OCI-LY7 (cell line): ENCODE results near the gene GCH1. TPM values are rescaled to one million over a fixed set of nuclear protein-coding genes. Genes with fewer than 3 reads are reported as not detected.

ENCODE experiments used
- BruUV-seq: library from RNA; stranded (reverse); fragments of 400-500 nt; replicated peaks from 2 replicates; lab custom pipeline; 2021; lab: Mats Ljungman, UMichigan
- CTCF ChIA-PET: fragments of 300-600 bp; sonication (Branson Sonifier 250); formaldehyde crosslinking; loops from one replicate; lab custom pipeline; 2022; ENCODE audit warnings: antibody characterized with exemption; ENCODE audit not compliant: unreplicated experiment; lab: Charles Lee
- POLR2A ChIA-PET: fragments of 300-600 bp; sonication (Branson Sonifier 250); formaldehyde crosslinking; loops from one replicate; lab custom pipeline; 2022; ENCODE audit warnings: antibody characterized with exemption; lab: Charles Lee
- DNase-seq: peaks from one replicate; pipeline ENCODE4 v3.0.0-alpha.2; 2015; ENCODE audit warnings: low spot score
- H2AFZ ChIP-seq: fragments of 200-600 bp; sonication (generic), shearing (Covaris generic); 2 replicates; pipeline ENCODE4 v1.6.1; 2014; ENCODE audit warnings: mild to moderate bottlenecking, antibody characterized with exemption, low read length, moderate library complexity
- H3K27ac ChIP-seq: fragments of 200-600 bp; sonication (generic); 2 replicates; pipeline ENCODE4 v1.5.1; 2014; ENCODE audit warnings: mixed run types, low read depth, mild to moderate bottlenecking, moderate library complexity, low read length, inconsistent platforms; ENCODE audit not compliant: poor library complexity, severe bottlenecking
- H3K36me3 ChIP-seq: fragments of 200-600 bp; sonication (generic); 2 replicates; pipeline ENCODE4 v1.6.1; 2014; ENCODE audit warnings: mild to moderate bottlenecking, antibody characterized with exemption, low read length, moderate library complexity, mixed read lengths; ENCODE audit not compliant: insufficient read depth
- H3K4me1 ChIP-seq: fragments of 200-600 bp; sonication (generic); 2 replicates; pipeline ENCODE4 v1.5.1; 2014; ENCODE audit warnings: mild to moderate bottlenecking, low read length; ENCODE audit not compliant: insufficient read depth, poor library complexity, severe bottlenecking
- H3K4me2 ChIP-seq: fragments of 200-600 bp; sonication (generic); 2 replicates; pipeline ENCODE4 v1.6.1; 2014; ENCODE audit warnings: mild to moderate bottlenecking, low read length
- H3K4me3 ChIP-seq: fragments of 200-600 bp; sonication (generic); 2 replicates; pipeline ENCODE4 v1.5.1; 2014; ENCODE audit warnings: mild to moderate bottlenecking, low read depth, low read length; ENCODE audit not compliant: poor library complexity, severe bottlenecking
- H3K79me2 ChIP-seq: fragments of 200-600 bp; sonication (generic); 2 replicates; pipeline ENCODE4 v1.6.1; 2016; ENCODE audit warnings: low read depth, mild to moderate bottlenecking, low read length, moderate library complexity, mixed read lengths; ENCODE audit not compliant: insufficient read depth
- H3K9me2 ChIP-seq: fragments of 200-600 bp; sonication (generic); 2 replicates; pipeline ENCODE4 v1.6.1; 2016; ENCODE audit warnings: mild to moderate bottlenecking, low read length, mixed read lengths; ENCODE audit not compliant: insufficient read depth
- H3K9me3 ChIP-seq: fragments of 200-600 bp; sonication (generic); 2 replicates; pipeline ENCODE4 v1.6.1; 2014; ENCODE audit warnings: mild to moderate bottlenecking, mixed run types, low read length, mixed read lengths
- H4K20me1 ChIP-seq: fragments of 200-600 bp; sonication (generic); 2 replicates; pipeline ENCODE4 v1.6.1; 2014; ENCODE audit warnings: mild to moderate bottlenecking, antibody characterized with exemption, low read length, moderate library complexity, mixed read lengths; ENCODE audit not compliant: insufficient read depth
- EZH2phosphoT487 ChIP-seq: fragments of 200-600 bp; sonication (generic); IDR thresholded peaks from 2 replicates; pipeline ENCODE4 v1.6.1; 2018; ENCODE audit warnings: low read depth, borderline replicate concordance, mild to moderate bottlenecking, mixed run types, antibody characterized with exemption, low read length, moderate library complexity, mixed read lengths
- intact Hi-C: fragments of 100-400 bp; cut with micrococcal nuclease; formaldehyde crosslinking; loops from one replicate; pipeline ENCODE4 v1.10.0; 2022; ENCODE audit not compliant: unreplicated experiment
- total RNA-seq, 2 experiments: library from RNA; depleted of rRNA in 1 of 2; stranded (reverse); fragments of >200 nt in 1 of 2; shearing (Covaris generic) in 1 of 2; gene quantifications; 2 replicates each; pipeline ENCODE4 v1.2.3, GENCODE V29; 2014 to 2022
- TF ChIP-seq, protein P1 (sequence below): fragments of 200-600 bp; sonication (generic); conservative IDR thresholded peaks from 2 replicates; pipeline ENCODE4 v1.5.1; 2014; ENCODE audit warnings: mild to moderate bottlenecking, antibody characterized with exemption, low read length, moderate library complexity, mixed read lengths

The GCH1 gene
- total RNA-seq, 2 experiments from 2014 or later = 14.7 to 22.5 TPM

DNA sequence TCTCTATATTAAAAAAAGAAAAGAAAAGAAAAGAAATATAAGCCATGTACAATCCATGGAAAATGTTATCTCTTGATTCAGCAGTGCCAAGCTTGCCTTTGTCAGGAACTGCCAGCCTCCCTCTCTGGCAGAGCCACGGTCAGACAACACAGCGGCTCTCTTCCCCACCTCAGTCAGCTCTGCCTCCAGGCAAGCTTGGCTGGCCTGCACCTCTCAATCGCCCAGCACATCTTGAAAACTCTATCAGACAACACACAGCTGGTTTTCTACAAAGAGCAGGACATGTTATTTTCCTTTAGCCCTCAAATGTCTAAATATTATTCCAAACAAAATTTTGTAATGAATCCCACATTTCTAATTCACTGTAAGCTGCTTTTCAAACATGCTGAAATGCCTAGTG lies 20.0 kb upstream of the GCH1 start:
- POLR2A ChIA-PET = interaction anchor here (0.6 to 1.1 kb wide), 3 partner anchors 10 to 414 kb away, joined by 3 to 4 read pairs (median 4); no protein-coding TSS in a partner anchor
- H3K9me3 ChIP-seq = no peaks in the 10 kb centered on the region
- intact Hi-C loops = no loop called here
- TF ChIP-seq, protein P1, sequence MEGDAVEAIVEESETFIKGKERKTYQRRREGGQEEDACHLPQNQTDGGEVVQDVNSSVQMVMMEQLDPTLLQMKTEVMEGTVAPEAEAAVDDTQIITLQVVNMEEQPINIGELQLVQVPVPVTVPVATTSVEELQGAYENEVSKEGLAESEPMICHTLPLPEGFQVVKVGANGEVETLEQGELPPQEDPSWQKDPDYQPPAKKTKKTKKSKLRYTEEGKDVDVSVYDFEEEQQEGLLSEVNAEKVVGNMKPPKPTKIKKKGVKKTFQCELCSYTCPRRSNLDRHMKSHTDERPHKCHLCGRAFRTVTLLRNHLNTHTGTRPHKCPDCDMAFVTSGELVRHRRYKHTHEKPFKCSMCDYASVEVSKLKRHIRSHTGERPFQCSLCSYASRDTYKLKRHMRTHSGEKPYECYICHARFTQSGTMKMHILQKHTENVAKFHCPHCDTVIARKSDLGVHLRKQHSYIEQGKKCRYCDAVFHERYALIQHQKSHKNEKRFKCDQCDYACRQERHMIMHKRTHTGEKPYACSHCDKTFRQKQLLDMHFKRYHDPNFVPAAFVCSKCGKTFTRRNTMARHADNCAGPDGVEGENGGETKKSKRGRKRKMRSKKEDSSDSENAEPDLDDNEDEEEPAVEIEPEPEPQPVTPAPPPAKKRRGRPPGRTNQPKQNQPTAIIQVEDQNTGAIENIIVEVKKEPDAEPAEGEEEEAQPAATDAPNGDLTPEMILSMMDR = no peak
- TF ChIP-seq EZH2phosphoT487 = no peak
- no peaks in the 10 kb centered on the region for H3K4me1 ChIP-seq
- H3K9me2 ChIP-seq = no peaks in the 10 kb centered on the region
- H3K4me2 ChIP-seq = no peak overlapping the region
- no TSS peak for BruUV-seq
- H2AFZ ChIP-seq = no peak overlapping the region
- CTCF ChIA-PET = no interaction called here
- H3K4me3 ChIP-seq = no peak overlapping the region
- no peaks in the 10 kb centered on the region for H4K20me1 ChIP-seq
- no peak overlapping the region for H3K27ac ChIP-seq
- H3K36me3 ChIP-seq = no peaks in the 10 kb centered on the region
- no peaks in the 10 kb centered on the region for H3K79me2 ChIP-seq
- no peak for DNase-seq

DNA sequence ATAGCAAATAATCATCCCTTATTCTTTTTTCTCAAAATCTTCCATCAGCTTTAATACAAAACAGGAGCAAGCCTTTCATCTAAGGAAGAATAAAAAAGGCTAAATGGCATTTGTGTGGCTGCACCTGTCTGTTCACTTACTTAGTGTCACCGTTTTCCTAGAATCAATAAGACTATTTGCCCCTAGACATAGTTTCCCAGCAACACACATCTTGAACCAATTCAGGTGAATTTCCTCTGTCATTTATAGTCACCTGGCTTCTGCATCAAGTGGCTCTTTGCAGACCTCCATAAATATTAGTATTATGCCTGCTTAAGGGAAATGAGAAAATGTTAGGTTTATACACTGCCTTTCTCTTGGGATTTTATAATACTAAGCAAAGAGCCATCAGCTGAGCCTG lies 17.4 kb upstream of the GCH1 start:
- Histone ChIP-seq H3K9me2 (no peaks in the 10 kb centered on the region), H3K27ac (no peak overlapping the region), H3K79me2 (no peaks in the 10 kb centered on the region), H3K36me3 (no peaks in the 10 kb centered on the region), H4K20me1 (no peaks in the 10 kb centered on the region), H3K4me3 (no peak overlapping the region), H3K9me3 (no peaks in the 10 kb centered on the region), H3K4me1 (no peaks in the 10 kb centered on the region), H3K4me2 (no peak overlapping the region), H2AFZ (no peak overlapping the region)
- BruUV-seq = no TSS peak
- TF ChIP-seq EZH2phosphoT487 = no peak
- no peak for DNase-seq
- POLR2A ChIA-PET = no interaction called here
- CTCF ChIA-PET = no interaction called here
- intact Hi-C loops = no loop called here

DNA sequence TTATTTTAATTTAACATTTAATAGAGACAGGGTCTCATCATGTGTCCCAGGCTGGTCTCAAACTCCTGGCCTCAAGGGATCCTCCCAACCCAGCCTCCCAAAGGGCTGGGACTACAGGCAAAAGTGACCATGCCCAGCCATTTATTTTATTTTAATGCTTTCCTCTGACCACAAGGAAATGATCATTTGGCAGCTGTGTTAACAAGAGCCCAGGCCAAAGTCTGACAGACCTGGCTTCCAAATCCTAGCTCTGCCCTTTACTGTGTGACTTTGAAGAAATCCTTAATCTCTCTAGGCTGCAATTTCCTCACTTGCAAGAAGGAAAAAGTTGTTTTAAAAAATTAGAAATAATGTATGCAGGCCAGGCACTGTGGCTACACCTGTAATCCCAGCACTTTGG lies 16.7 kb upstream of the GCH1 start:
- no peaks in the 10 kb centered on the region for H3K4me1 ChIP-seq
- TF ChIP-seq, protein P1 = no peak
- no peak for TF ChIP-seq EZH2phosphoT487
- H3K4me3 ChIP-seq = no peak overlapping the region
- H3K27ac ChIP-seq = no peak overlapping the region
- H4K20me1 ChIP-seq = no peaks in the 10 kb centered on the region
- no peak overlapping the region for H2AFZ ChIP-seq
- no peak for DNase-seq
- H3K79me2 ChIP-seq = no peaks in the 10 kb centered on the region
- no peaks in the 10 kb centered on the region for H3K36me3 ChIP-seq
- POLR2A ChIA-PET = interaction anchor here (0.5 to 0.6 kb wide), 2 partner anchors 15 to 126 kb away, joined by 3 read pairs; no protein-coding TSS in a partner anchor
- CTCF ChIA-PET = no interaction called here
- no peaks in the 10 kb centered on the region for H3K9me2 ChIP-seq
- H3K9me3 ChIP-seq = no peaks in the 10 kb centered on the region
- no TSS peak for BruUV-seq
- intact Hi-C loops = no loop called here
- H3K4me2 ChIP-seq = no peak overlapping the region
